Trophoblast cell (in vitro differentiated cells and primary cell): ENCODE measurements around the gene TMEM260.

ENCODE experiments used
- DNase-seq, 2 donors: peaks; one replicate each; pipeline ENCODE4 v3.0.0-alpha.2; 2016
- H2AFZ ChIP-seq: 2 replicates; pipeline ENCODE4 v1.6.1; 2013; ENCODE audit warnings: low read length, moderate library complexity, mild to moderate bottlenecking; ENCODE audit not compliant: insufficient read depth, poor library complexity
- H2AK5ac ChIP-seq: 2 replicates; pipeline ENCODE4 v1.6.1; 2013; ENCODE audit warnings: mild to moderate bottlenecking, low read length
- H2BK120ac ChIP-seq: 2 replicates; pipeline ENCODE4 v1.6.1; 2013; ENCODE audit warnings: low read length, mild to moderate bottlenecking, moderate library complexity; ENCODE audit not compliant: insufficient read depth, poor library complexity
- H2BK12ac ChIP-seq: 2 replicates; pipeline ENCODE4 v1.6.1; 2013; ENCODE audit warnings: mild to moderate bottlenecking, low read length, moderate library complexity
- H2BK5ac ChIP-seq: 2 replicates; pipeline ENCODE4 v1.6.1; 2013; ENCODE audit warnings: low read length, low read depth, moderate library complexity, mild to moderate bottlenecking; ENCODE audit not compliant: poor library complexity
- H3K14ac ChIP-seq: 2 replicates; pipeline ENCODE4 v1.6.1; 2013; ENCODE audit warnings: mild to moderate bottlenecking, low read length
- H3K18ac ChIP-seq: 2 replicates; pipeline ENCODE4 v1.6.1; 2013; ENCODE audit warnings: mild to moderate bottlenecking, low read length
- H3K23ac ChIP-seq: 2 replicates; pipeline ENCODE4 v1.6.1; 2013; ENCODE audit warnings: low read length
- H3K27ac ChIP-seq: 2 replicates; pipeline ENCODE4 v1.5.1; 2013; ENCODE audit warnings: low read depth, mild to moderate bottlenecking, inconsistent platforms, low read length, moderate library complexity
- H3K27me3 ChIP-seq: 2 replicates; pipeline ENCODE4 v1.6.1; 2013; ENCODE audit warnings: inconsistent platforms, mild to moderate bottlenecking, low read length, moderate library complexity; ENCODE audit not compliant: insufficient read depth
- H3K36me3 ChIP-seq, 2 experiments: 1 replicate in 1 of 2; 2 replicates in 1 of 2; pipeline ENCODE4 v1.6.1; 2013; ENCODE audit warnings: low read length in 2 of 2, mild to moderate bottlenecking in 2 of 2, moderate library complexity in 1 of 2; ENCODE audit not compliant: insufficient read depth in 2 of 2, control insufficient read depth in 1 of 2
- H3K4ac ChIP-seq: 2 replicates; pipeline ENCODE4 v1.6.1; 2013; ENCODE audit warnings: low read depth, mild to moderate bottlenecking, low read length, moderate library complexity
- H3K4me1 ChIP-seq, 2 experiments: 1 replicate in 1 of 2; 2 replicates in 1 of 2; pipeline ENCODE4 v1.6.1; 2013; ENCODE audit warnings: low read length in 2 of 2, mild to moderate bottlenecking in 2 of 2, moderate library complexity in 1 of 2; ENCODE audit not compliant: insufficient read depth in 2 of 2, control insufficient read depth in 1 of 2
- H3K4me2 ChIP-seq: 2 replicates; pipeline ENCODE4 v1.6.1; 2013; ENCODE audit warnings: inconsistent platforms, mild to moderate bottlenecking, low read length, moderate library complexity
- H3K4me3 ChIP-seq: 2 replicates; pipeline ENCODE4 v1.5.1; 2013; ENCODE audit warnings: mild to moderate bottlenecking, low read depth, low read length, inconsistent platforms
- H3K79me1 ChIP-seq: one replicate; pipeline ENCODE4 v1.6.1; 2013; ENCODE audit warnings: low read length
- H3K79me2 ChIP-seq: 2 replicates; pipeline ENCODE4 v1.6.1; 2013; ENCODE audit warnings: low read length, mild to moderate bottlenecking; ENCODE audit not compliant: control insufficient read depth, insufficient read depth, poor library complexity
- H3K9ac ChIP-seq: 2 replicates; pipeline ENCODE4 v1.6.1; 2013; ENCODE audit warnings: mild to moderate bottlenecking, low read length
- H3K9me3 ChIP-seq: 2 replicates; pipeline ENCODE4 v1.6.1; 2013; ENCODE audit warnings: low read depth, mild to moderate bottlenecking, control low read depth, inconsistent platforms, low read length; ENCODE audit not compliant: insufficient read depth
- H4K12ac ChIP-seq: 2 replicates; pipeline ENCODE4 v1.6.1; 2013; ENCODE audit warnings: low read depth, mild to moderate bottlenecking, low read length, moderate library complexity
- H4K8ac ChIP-seq: 2 replicates; pipeline ENCODE4 v1.6.1; 2013; ENCODE audit warnings: low read depth, mild to moderate bottlenecking, low read length, moderate library complexity
- H4K91ac ChIP-seq: one replicate; pipeline ENCODE4 v1.6.1; 2013; ENCODE audit warnings: low read depth, mild to moderate bottlenecking, low read length, moderate library complexity
- WGBS: extraction: QIAGEN DNeasy Blood & Tissue Kit; methylation state at CpG from one replicate; pipeline ENCODE4 v1.1.7; 2013; ENCODE audit warnings: missing lambda C conversion rate; ENCODE audit not compliant: insufficient read length, insufficient coverage; ENCODE audit errors: extremely low coverage; 5-methylcytosine and 5-hydroxymethylcytosine counted together

TMEM260 gene

DNA sequence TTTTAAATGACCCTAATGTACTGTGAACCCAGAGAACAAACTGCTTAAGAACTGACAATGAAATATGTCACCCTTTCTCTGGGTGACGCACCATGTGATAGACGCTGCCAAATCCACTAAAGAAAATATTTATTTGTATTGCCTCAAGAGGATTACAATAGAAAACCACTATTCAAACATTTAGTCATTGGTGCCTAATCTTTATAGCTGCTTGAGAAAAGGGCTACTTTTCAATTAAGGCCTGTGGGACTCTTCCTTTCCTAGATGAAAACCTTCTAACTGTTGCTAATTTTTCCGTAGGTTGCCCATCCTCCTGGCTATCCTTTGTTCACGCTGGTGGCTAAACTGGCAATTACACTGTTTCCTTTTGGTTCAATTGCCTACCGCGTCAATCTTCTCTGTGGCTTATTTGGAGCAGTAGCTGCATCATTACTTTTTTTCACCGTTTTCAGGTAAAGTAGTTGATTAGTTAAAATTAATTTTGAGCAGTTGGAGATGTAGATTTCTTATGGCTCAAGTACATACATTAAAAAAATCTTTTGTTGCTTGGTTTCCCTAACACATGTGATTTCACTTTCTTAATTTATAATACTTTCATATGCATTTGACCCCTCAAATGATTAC is 6.0 kb downstream of the TMEM260 start:
- Histone ChIP-seq H3K79me1 (no peaks in the 10 kb centered on the region), H2AFZ (no peak overlapping the region), H2BK120ac (no peak overlapping the region), H3K27me3 (no peaks in the 10 kb centered on the region), H3K4ac (no peak overlapping the region), H3K79me2 (peaks cover 3% of the 10 kb centered on the region), H3K14ac (no peak overlapping the region), H4K12ac (no peak overlapping the region), H3K23ac (no peak overlapping the region), H2AK5ac (no peak overlapping the region), H3K4me2 (no peak overlapping the region), H4K8ac (no peak overlapping the region), H3K4me1 (peaks cover 3 to 4% of the 10 kb centered on the region in 2 experiments), H2BK5ac (no peak overlapping the region), H3K4me3 (no peak overlapping the region), H3K18ac (no peak overlapping the region), H2BK12ac (no peak overlapping the region), H3K36me3 (no peaks in the 10 kb centered on the region), H3K9ac (no peak overlapping the region), H4K91ac (no peak overlapping the region), H3K9me3 (no peaks in the 10 kb centered on the region), H3K27ac (no peak overlapping the region)
- WGBS = no CpG with 5 or more reads among the region's 7 CpGs
- DNase-seq = no peak

DNA sequence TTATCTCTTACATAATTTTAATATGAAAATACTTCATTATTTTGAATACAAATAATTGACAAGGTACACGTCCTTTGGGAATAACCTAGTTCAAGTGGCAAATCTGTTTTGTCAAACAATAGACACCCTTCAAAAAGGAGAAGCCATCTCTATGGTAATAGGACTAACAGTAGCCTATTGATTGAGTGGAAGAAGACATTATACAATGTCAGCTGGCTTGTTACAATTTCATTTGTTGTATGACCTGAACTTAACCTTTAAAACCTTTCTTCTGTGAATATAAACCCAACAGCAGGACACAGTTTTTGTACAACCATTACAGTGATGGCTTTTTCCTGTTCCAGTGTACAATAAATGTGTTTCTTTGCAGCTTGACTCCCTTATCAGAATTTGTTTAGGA is 8.1 kb downstream of the TMEM260 start:
- no peak overlapping the region for H3K4me2 ChIP-seq
- H3K4ac ChIP-seq = no peak overlapping the region
- H4K91ac ChIP-seq = no peak overlapping the region
- H3K27ac ChIP-seq = no peak overlapping the region
- H3K14ac ChIP-seq = no peak overlapping the region
- H3K9ac ChIP-seq = no peak overlapping the region
- H2BK5ac ChIP-seq = no peak overlapping the region
- H3K4me1 ChIP-seq = no peaks in the 10 kb centered on the region
- no peak overlapping the region for H2BK120ac ChIP-seq
- H3K36me3 ChIP-seq = no peaks in the 10 kb centered on the region
- H4K8ac ChIP-seq = no peak overlapping the region
- H4K12ac ChIP-seq = no peak overlapping the region
- no peaks in the 10 kb centered on the region for H3K79me1 ChIP-seq
- no peak for DNase-seq
- no peak overlapping the region for H3K23ac ChIP-seq
- H3K79me2 ChIP-seq = no peaks in the 10 kb centered on the region
- no peak overlapping the region for H2AFZ ChIP-seq
- H2AK5ac ChIP-seq = no peak overlapping the region
- no peak overlapping the region for H3K18ac ChIP-seq
- no CpG with 5 or more reads among the region's 1 CpG for WGBS
- no peak overlapping the region for H3K4me3 ChIP-seq
- H3K9me3 ChIP-seq = no peaks in the 10 kb centered on the region
- no peak overlapping the region for H2BK12ac ChIP-seq
- no peaks in the 10 kb centered on the region for H3K27me3 ChIP-seq

GRCh38 chr14:56590535-56590960 is 10.9 kb downstream of the TMEM260 start:
- no peak overlapping the region for H3K14ac ChIP-seq
- no CpG with 5 or more reads among the region's 5 CpGs for WGBS
- no peak overlapping the region for H3K4ac ChIP-seq
- no peaks in the 10 kb centered on the region for H3K79me1 ChIP-seq
- H4K91ac ChIP-seq = no peak overlapping the region
- H3K4me3 ChIP-seq = no peak overlapping the region
- no peak overlapping the region for H3K4me2 ChIP-seq
- no peaks in the 10 kb centered on the region for H3K9me3 ChIP-seq
- no peak overlapping the region for H3K27ac ChIP-seq
- no peaks in the 10 kb centered on the region for H3K4me1 ChIP-seq
- H3K23ac ChIP-seq = no peak overlapping the region
- no peaks in the 10 kb centered on the region for H3K79me2 ChIP-seq
- DNase-seq = no peak
- H3K27me3 ChIP-seq = no peaks in the 10 kb centered on the region
- no peak overlapping the region for H3K9ac ChIP-seq
- H2AFZ ChIP-seq = no peak overlapping the region
- H4K8ac ChIP-seq = no peak overlapping the region
- H2BK12ac ChIP-seq = no peak overlapping the region
- no peak overlapping the region for H3K18ac ChIP-seq
- H2BK5ac ChIP-seq = no peak overlapping the region
- H3K36me3 ChIP-seq = no peaks in the 10 kb centered on the region
- H2AK5ac ChIP-seq = no peak overlapping the region
- H4K12ac ChIP-seq = no peak overlapping the region
- H2BK120ac ChIP-seq = no peak overlapping the region

DNA sequence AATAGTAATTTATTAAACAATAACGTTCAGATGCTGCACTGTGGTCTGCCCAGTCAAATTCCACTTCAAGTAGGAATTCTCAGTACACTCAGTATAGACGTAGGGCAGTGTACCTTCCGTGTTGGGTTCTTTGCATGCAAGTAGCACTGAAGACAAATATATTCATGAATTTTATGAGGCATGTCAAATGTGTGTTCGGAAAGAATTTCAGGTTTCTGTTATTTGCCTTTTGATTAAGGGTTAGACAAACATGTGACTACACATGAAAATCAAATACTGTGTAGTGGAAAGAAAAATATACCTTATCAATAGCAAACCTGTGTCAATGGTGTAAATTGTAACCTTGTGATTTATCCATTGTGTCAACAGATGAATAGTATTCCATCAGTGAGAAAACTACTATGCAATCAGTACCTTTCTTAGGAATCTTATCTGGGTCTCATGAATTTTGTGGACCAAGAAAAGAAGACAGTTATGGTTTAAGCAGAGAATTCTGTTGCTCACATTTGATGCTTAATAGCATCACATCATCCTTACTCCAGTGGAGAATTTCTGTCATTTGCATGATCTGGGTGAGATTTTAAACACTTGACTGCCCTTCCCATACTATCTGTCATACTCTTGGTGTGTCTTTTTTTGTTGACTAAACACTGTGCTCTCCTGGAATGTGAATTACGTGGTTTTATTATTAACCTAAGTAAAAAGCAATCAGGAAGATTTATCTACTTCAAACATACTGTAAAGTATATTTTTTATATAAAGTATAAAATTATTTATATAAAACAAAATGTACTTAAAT is 13.3 kb downstream of the TMEM260 start:
- Histone ChIP-seq H3K27ac (no peak overlapping the region), H3K36me3 (no peaks in the 10 kb centered on the region), H2BK120ac (no peak overlapping the region), H3K27me3 (no peaks in the 10 kb centered on the region), H3K4me2 (no peak overlapping the region), H3K79me2 (no peaks in the 10 kb centered on the region), H3K9ac (no peak overlapping the region), H2BK12ac (no peak overlapping the region), H3K18ac (no peak overlapping the region), H4K8ac (no peak overlapping the region), H2BK5ac (no peak overlapping the region), H2AFZ (no peak overlapping the region), H3K14ac (no peak overlapping the region), H3K4me1 (no peaks in the 10 kb centered on the region), H3K4ac (no peak overlapping the region), H3K23ac (no peak overlapping the region), H2AK5ac (no peak overlapping the region), H3K4me3 (no peak overlapping the region), H4K12ac (no peak overlapping the region), H3K79me1 (no peaks in the 10 kb centered on the region), H4K91ac (no peak overlapping the region), H3K9me3 (no peaks in the 10 kb centered on the region)
- no CpG with 5 or more reads among the region's 5 CpGs for WGBS
- no peak for DNase-seq
